H1 (cell line): Measurements from ENCODE around the gene HYCC1. TPM values are rescaled to one million over a fixed set of nuclear protein-coding genes. Genes with fewer than 3 reads are reported as not detected.

ENCODE experiments used
- CTCF ChIA-PET: fragments of 300-600 bp; sonication (Branson Sonifier 250); formaldehyde crosslinking; loops from one replicate; lab custom pipeline; 2021; ENCODE audit not compliant: partially characterized antibody; lab: Charles Lee
- POLR2A ChIA-PET: fragments of 300-600 bp; sonication (Branson Sonifier 250); formaldehyde crosslinking; loops from one replicate; lab custom pipeline; 2021; ENCODE audit warnings: inconsistent platforms; ENCODE audit not compliant: partially characterized antibody; lab: Charles Lee
- DNase-seq, 2 experiments: peaks; one replicate each; pipeline versions ENCODE4 v3.0.0 to v3.0.0-alpha.2; 2010 to 2022; ENCODE audit warnings: low spot score in 2 of 2, low read depth in 1 of 2, mixed read lengths in 1 of 2
- FAIRE-seq: peaks from 2 replicates; lab custom pipeline; 2011; peaks lifted over from hg19 to GRCh38; lab: Jason Lieb, UNC
- H2AFZ ChIP-seq: 2 replicates; pipeline ENCODE4 v1.8.1; 2012; ENCODE audit warnings: low read length, inconsistent platforms
- H2AK5ac ChIP-seq: 2 replicates; pipeline ENCODE4 v1.6.1; 2013; ENCODE audit warnings: low read depth, low read length
- H2BK120ac ChIP-seq: replicated peaks from 2 replicates; pipeline ENCODE3; 2013; ENCODE audit warnings: low read depth, low read length, inconsistent platforms
- H2BK12ac ChIP-seq: 2 replicates; pipeline ENCODE4 v1.6.1; 2013; ENCODE audit warnings: low read depth, low read length
- H2BK15ac ChIP-seq: 2 replicates; pipeline ENCODE4 v1.6.1; 2013; ENCODE audit warnings: low read length
- H2BK20ac ChIP-seq: 2 replicates; pipeline ENCODE4 v1.6.1; 2013; ENCODE audit warnings: low read length
- H2BK5ac ChIP-seq: 2 replicates; pipeline ENCODE4 v1.6.1; 2013; ENCODE audit warnings: low read depth, low read length
- H3K14ac ChIP-seq: 2 replicates; pipeline ENCODE4 v1.6.1; 2013; ENCODE audit warnings: inconsistent platforms; ENCODE audit not compliant: insufficient read length
- H3K18ac ChIP-seq: 2 replicates; pipeline ENCODE4 v1.6.1; 2013; ENCODE audit warnings: low read length; ENCODE audit errors: extremely low read depth
- H3K23ac ChIP-seq: 2 replicates; pipeline ENCODE4 v1.6.1; 2013; ENCODE audit warnings: inconsistent platforms; ENCODE audit not compliant: insufficient read length
- H3K23me2 ChIP-seq: 2 replicates; pipeline ENCODE4 v1.6.1; 2013; ENCODE audit warnings: low read depth, low read length
- H3K27ac ChIP-seq: 2 replicates; pipeline ENCODE4 v1.6.1; 2011; ENCODE audit warnings: low read depth, low read length, inconsistent platforms
- H3K27me3 ChIP-seq, 4 experiments: replicated peaks in 1 of 4; 1 replicate in 1 of 4; 2 replicates in 3 of 4; pipeline versions ENCODE4 v1.6.1 to v1.8.1; 2011 to 2013; ENCODE audit warnings: low read length in 3 of 4, mild to moderate bottlenecking in 3 of 4, inconsistent platforms in 2 of 4, mixed read lengths in 2 of 4, moderate library complexity in 1 of 4; ENCODE audit not compliant: control insufficient read depth in 3 of 4, insufficient read depth in 3 of 4; ENCODE audit errors: extremely low read depth in 1 of 4
- H3K36me3 ChIP-seq, 4 experiments: 2 replicates each; pipeline versions ENCODE4 v1.6.1 to v1.8.1; 2011 to 2013; ENCODE audit warnings: mild to moderate bottlenecking in 4 of 4, low read length in 3 of 4, moderate library complexity in 2 of 4, control low read depth in 1 of 4, inconsistent platforms in 1 of 4; ENCODE audit not compliant: insufficient read depth in 4 of 4, control insufficient read depth in 2 of 4
- H3K4ac ChIP-seq: replicated peaks from 2 replicates; pipeline ENCODE3; 2013; ENCODE audit warnings: low read length, low read depth, mixed read lengths, inconsistent platforms; ENCODE audit not compliant: insufficient read length
- H3K4me1 ChIP-seq, 4 experiments: replicated peaks in 1 of 4; 1 replicate in 1 of 4; 2 replicates in 3 of 4; pipeline versions ENCODE4 v1.6.1 to v1.8.1; 2011 to 2013; ENCODE audit warnings: low read length in 3 of 4, inconsistent platforms in 2 of 4, mixed read lengths in 1 of 4; ENCODE audit not compliant: insufficient read depth in 4 of 4, control insufficient read depth in 3 of 4
- H3K4me2 ChIP-seq, 2 experiments: 2 replicates each; pipeline versions ENCODE4 v1.6.1 to v1.8.1; 2011 to 2013; ENCODE audit warnings: low read depth in 2 of 2, low read length in 2 of 2, control low read depth in 1 of 2, inconsistent platforms in 1 of 2, mild to moderate bottlenecking in 1 of 2; ENCODE audit not compliant: insufficient read depth in 1 of 2
- H3K4me3 ChIP-seq, 4 experiments: fragments of 200-600, 300-600 bp in 1 of 4; sonication (generic), shearing (Covaris generic), sonication (Bioruptor Twin) in 1 of 4; 2 replicates each; pipeline versions ENCODE4 v1.5.1 to v1.8.1; 2011 to 2016; ENCODE audit warnings: low read length in 4 of 4, low read depth in 3 of 4, control low read depth in 2 of 4, inconsistent platforms in 2 of 4, mild to moderate bottlenecking in 2 of 4, mixed read lengths in 1 of 4, moderate library complexity in 1 of 4; ENCODE audit not compliant: insufficient read depth in 2 of 4; ENCODE audit errors: extremely low read depth in 1 of 4
- H3K56ac ChIP-seq: replicated peaks from 2 replicates; pipeline ENCODE3; 2013; ENCODE audit warnings: low read depth, mild to moderate bottlenecking, mixed read lengths, low read length, inconsistent platforms; ENCODE audit not compliant: insufficient read length
- H3K79me1 ChIP-seq: 2 replicates; pipeline ENCODE4 v1.6.1; 2013; ENCODE audit warnings: low read depth, low read length, control low read depth
- H3K79me2 ChIP-seq, 2 experiments: 2 replicates each; pipeline versions ENCODE4 v1.6.1 to v1.8.1; 2012 to 2013; ENCODE audit warnings: low read length in 2 of 2, mild to moderate bottlenecking in 2 of 2, inconsistent platforms in 1 of 2; ENCODE audit not compliant: insufficient read depth in 2 of 2, control insufficient read depth in 1 of 2
- H3K9ac ChIP-seq, 4 experiments: replicated peaks in 1 of 4; 1 replicate in 1 of 4; 2 replicates in 3 of 4; pipeline versions ENCODE4 v1.6.1 to v1.8.1; 2011 to 2013; ENCODE audit warnings: low read depth in 3 of 4, low read length in 3 of 4, control low read depth in 2 of 4, mild to moderate bottlenecking in 2 of 4, moderate library complexity in 2 of 4, inconsistent platforms in 1 of 4; ENCODE audit errors: extremely low read depth in 1 of 4
- H3K9me3 ChIP-seq, 2 experiments: 2 replicates each; pipeline versions ENCODE4 v1.6.1 to v1.8.1; 2012 to 2013; ENCODE audit warnings: mild to moderate bottlenecking in 2 of 2, moderate library complexity in 2 of 2, control low read depth in 1 of 2, inconsistent platforms in 1 of 2, low read depth in 1 of 2, low read length in 1 of 2, mixed read lengths in 1 of 2; ENCODE audit not compliant: insufficient read depth in 2 of 2
- H4K20me1 ChIP-seq, 2 experiments: replicated peaks in 1 of 2; 2 replicates each; pipeline versions ENCODE3 to v1.8.1; 2011 to 2013; ENCODE audit warnings: inconsistent platforms in 2 of 2, low read length in 2 of 2, mild to moderate bottlenecking in 1 of 2; ENCODE audit not compliant: insufficient read depth in 2 of 2, control insufficient read depth in 1 of 2
- H4K5ac ChIP-seq: 2 replicates; pipeline ENCODE4 v1.6.1; 2013; ENCODE audit warnings: low read length, low read depth, mixed read lengths, inconsistent platforms; ENCODE audit not compliant: insufficient read length
- H4K8ac ChIP-seq: 2 replicates; pipeline ENCODE4 v1.8.0; 2013; ENCODE audit warnings: mild to moderate bottlenecking, moderate library complexity, low read length, inconsistent platforms; ENCODE audit not compliant: insufficient read depth; ENCODE audit errors: extremely low read depth
- H4K91ac ChIP-seq: replicated peaks from 2 replicates; pipeline ENCODE3; 2013; ENCODE audit warnings: low read length, mixed read lengths, inconsistent platforms; ENCODE audit not compliant: insufficient read length
- CHD1 ChIP-seq: IDR thresholded peaks from 2 replicates; pipeline ENCODE4 v1.6.1; 2012; ENCODE audit warnings: low read depth, low read length, improper control_type of control experiment
- PHF8 ChIP-seq: fragments of 200-600 bp; sonication (generic); conservative IDR thresholded peaks from 2 replicates; pipeline ENCODE4 v1.7.1; 2012; ENCODE audit warnings: low read depth, mild to moderate bottlenecking, inconsistent platforms, low read length, moderate library complexity
- SAP30 ChIP-seq: fragments of 300-600 bp; sonication (generic); IDR thresholded peaks from 2 replicates; pipeline ENCODE4 v1.7.1; 2012; ENCODE audit warnings: low read length, moderate library complexity, mild to moderate bottlenecking, inconsistent platforms; ENCODE audit not compliant: insufficient read depth, insufficient replicate concordance
- SIRT6 ChIP-seq: IDR thresholded peaks from one replicate; pipeline ENCODE4 v1.7.1; 2012; ENCODE audit warnings: low read length, inconsistent platforms
- SP2 ChIP-seq: IDR thresholded peaks from 2 replicates; pipeline ENCODE4 v1.6.1; 2012; ENCODE audit warnings: mild to moderate bottlenecking, low read length, inconsistent platforms
- TAF1 ChIP-seq: IDR thresholded peaks from 2 replicates; pipeline ENCODE4 v1.6.1; 2011; ENCODE audit warnings: mild to moderate bottlenecking, low read depth, low read length
- YY1 ChIP-seq: IDR thresholded peaks from 2 replicates; pipeline ENCODE4 v1.6.1; 2011; ENCODE audit warnings: low read depth, mild to moderate bottlenecking, low read length
- WGBS, 2 experiments: shearing (Covaris generic) in 1 of 2; methylation state at CpG; one replicate each; pipeline versions ENCODE4 v1.1.6 to v1.1.7; 2013 to 2015; ENCODE audit warnings: low lambda C conversion rate in 2 of 2, mixed read lengths in 2 of 2, inconsistent platforms in 1 of 2, low coverage in 1 of 2, missing lambda C conversion rate in 1 of 2; ENCODE audit not compliant: insufficient replicate concordance in 2 of 2, insufficient coverage in 1 of 2, insufficient read length in 1 of 2; ENCODE audit errors: extremely low coverage in 1 of 2, missing lambda C conversion rate in 1 of 2; 5-methylcytosine and 5-hydroxymethylcytosine counted together
- polyA plus RNA-seq, 7 experiments: library from polyadenylated mRNA; depleted of rRNA in 3 of 7; stranded (reverse) in 5 of 7; unstranded in 2 of 7; fragments of >200 nt in 5 of 7; fragments of 200-250 nt in 2 of 7; gene quantifications; 1 replicate in 5 of 7; 2 replicates in 1 of 7; 4 replicates in 1 of 7; pipeline versions ENCODE4 v1.2.1 to v1.2.3, GENCODE V29; 2011 to 2013; ENCODE audit warnings: missing spikeins in 2 of 7, mixed read lengths in 2 of 7
- total RNA-seq: library from RNA; stranded (reverse); fragmentation: NEBNext Ultra II Directional; extraction: Animal tissue kit (Norgen Biotek cat#: 25700); gene quantifications from 2 replicates; pipeline ENCODE4 v1.2.1, GENCODE V29; 2021
- TF ChIP-seq, protein P1 (sequence below): IDR thresholded peaks from 2 replicates; pipeline ENCODE4 v1.6.1; 2012; ENCODE audit warnings: inconsistent platforms

Gene HYCC1
- total and polyA plus RNA-seq, 2 of the 8 experiments (the other 6 are each of a cell fraction or from before 2014, with no cell fraction given) = 20.2 to 142 TPM

DNA sequence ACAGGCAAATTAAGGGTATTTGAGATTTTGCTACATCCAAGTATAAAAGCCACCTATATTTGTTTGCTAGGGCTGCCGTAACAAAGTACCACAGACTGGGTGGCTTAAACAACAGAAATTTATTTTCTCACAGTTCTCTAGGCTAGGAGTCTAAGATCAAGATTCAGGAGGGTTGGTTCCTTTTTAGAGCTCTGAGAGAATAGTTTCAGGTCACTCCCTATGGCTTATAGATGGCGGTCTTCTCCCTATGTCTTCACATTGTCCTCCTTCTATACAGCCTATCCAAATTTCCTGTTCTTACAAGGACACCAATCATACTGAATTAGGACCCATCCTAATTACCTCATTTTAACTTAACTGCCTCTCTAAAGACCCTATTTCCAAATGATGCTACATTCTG lies 11.2 kb downstream of the HYCC1 start:
- Histone ChIP-seq H3K9ac (no peak overlapping the region), H2AK5ac (no peak overlapping the region), H3K79me1 (peaks cover 2% of the 10 kb centered on the region; the same call in 1 of the 2 replicates), H3K4ac (no peak overlapping the region), H3K27ac (no peak overlapping the region), H3K4me3 (no peak overlapping the region), H4K91ac (no peak overlapping the region), H3K23me2 (no peaks in the 10 kb centered on the region), H2AFZ (no peak overlapping the region), H2BK12ac (no peak overlapping the region), H3K36me3 (no peaks in the 10 kb centered on the region), H3K56ac (no peak overlapping the region), H4K8ac (no peak overlapping the region), H3K14ac (no peak overlapping the region), H2BK20ac (no peak overlapping the region), H2BK15ac (no peak overlapping the region), H3K9me3 (no peaks in the 10 kb centered on the region), H3K23ac (no peak overlapping the region), H3K27me3 (no peaks in the 10 kb centered on the region), H3K18ac (no peak overlapping the region), H4K5ac (no peak overlapping the region), H3K79me2 (peaks cover 0 to 94% of the 10 kb centered on the region in 2 experiments; a peak in 3 of 4 replicates), H3K4me1 (peaks cover 2 to 7% (median 2%) of the 10 kb centered on the region in 4 experiments; a peak in 6 of 7 replicates), H4K20me1 (no peaks in the 10 kb centered on the region), H2BK5ac (no peak overlapping the region), H2BK120ac (no peak overlapping the region), H3K4me2 (no peak overlapping the region)
- no peak for FAIRE-seq
- WGBS, 2 experiments = 93% methylated on average over 2 of the region's 2 CpGs; no CpG with 5 or more reads in 1 of the 2 experiments
- ChIA-PET CTCF (interaction anchor here (0.7 to 1.6 kb wide), 2 partner anchors 10 to 16 kb away, joined by 3 read pairs; no protein-coding TSS in a partner anchor), POLR2A (interaction anchor here (1.0 to 1.6 kb wide), 3 partner anchors 10 to 103 kb away, joined by 3 to 7 read pairs (median 3); partner anchors contain the start of gene KLHL7)
- DNase-seq = no peak
- no peak for TF ChIP-seq TAF1
- no peak for TF ChIP-seq SAP30
- TF ChIP-seq SIRT6 = no peak
- no peak for TF ChIP-seq SP2
- TF ChIP-seq, protein P1, sequence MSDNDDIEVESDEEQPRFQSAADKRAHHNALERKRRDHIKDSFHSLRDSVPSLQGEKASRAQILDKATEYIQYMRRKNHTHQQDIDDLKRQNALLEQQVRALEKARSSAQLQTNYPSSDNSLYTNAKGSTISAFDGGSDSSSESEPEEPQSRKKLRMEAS = no peak
- no peak for TF ChIP-seq CHD1
- TF ChIP-seq YY1 = no peak
- TF ChIP-seq PHF8 = no peak
